WTC11 (cell line): ENCODE data around the gene RIPPLY2. TPM values are rescaled to one million over a fixed set of nuclear protein-coding genes. Genes with fewer than 3 reads are reported as not detected.

Experiments
- ATAC-seq: fragments of 200-7000 bp; cut with Tn5 transposase; 2 replicates; pipeline ENCODE4 v1.10.0; 2021; ENCODE audit warnings: mild to moderate bottlenecking, moderate library complexity
- CTCF ChIA-PET: fragments of 300-600 bp; sonication (Branson Sonifier 250); formaldehyde crosslinking; loops from one replicate; lab custom pipeline; 2021; ENCODE audit warnings: antibody characterized with exemption; lab: Charles Lee
- POLR2A ChIA-PET: fragments of 350-600 bp; sonication (Branson Sonifier 250); formaldehyde crosslinking; loops from one replicate; lab custom pipeline; 2021; ENCODE audit warnings: antibody characterized with exemption; lab: Charles Lee
- DNase-seq: peaks from one replicate; pipeline ENCODE4 v3.0.0; 2021; ENCODE audit warnings: low spot score
- H3K27ac Mint-ChIP-seq: 2 replicates; pipeline ENCODE4 v1.8.0; 2021; ENCODE audit warnings: mixed read lengths
- H3K27me3 Mint-ChIP-seq: 2 replicates; pipeline ENCODE4 v1.8.0; 2021; ENCODE audit warnings: low read depth, mild to moderate bottlenecking, moderate library complexity, mixed read lengths
- H3K36me3 Mint-ChIP-seq: 2 replicates; pipeline ENCODE4 v1.8.0; 2021; ENCODE audit warnings: mixed read lengths
- H3K4me1 Mint-ChIP-seq: 2 replicates; pipeline ENCODE4 v1.8.0; 2022; ENCODE audit warnings: mixed read lengths
- H3K4me3 Mint-ChIP-seq: 2 replicates; pipeline ENCODE4 v1.8.0; 2021; ENCODE audit warnings: mild to moderate bottlenecking, moderate library complexity, mixed read lengths
- H3K9me3 Mint-ChIP-seq: 2 replicates; pipeline ENCODE4 v1.8.0; 2021; ENCODE audit warnings: mixed read lengths
- AFF4 ChIP-seq: sonication (generic); formaldehyde crosslinking; IDR thresholded peaks from 2 replicates; pipeline ENCODE4 v1.8.1; 2023; ENCODE audit warnings: mild to moderate bottlenecking, missing genetic modification reagents, borderline replicate concordance
- ATF2 ChIP-seq: sonication (generic); formaldehyde crosslinking; IDR thresholded peaks from 2 replicates; pipeline ENCODE4 v1.8.1; 2022; ENCODE audit warnings: low read depth, missing genetic modification reagents, borderline replicate concordance
- E2F1 ChIP-seq: sonication (generic); formaldehyde crosslinking; IDR thresholded peaks from 2 replicates; pipeline ENCODE4 v1.8.0; 2022; ENCODE audit warnings: mild to moderate bottlenecking, missing genetic modification reagents
- EMX1 ChIP-seq: fragments of 250-450 bp; sonication (Bioruptor Pico); IDR thresholded peaks from 2 replicates; pipeline ENCODE4 v1.8.0; 2021; ENCODE audit warnings: mild to moderate bottlenecking
- HMGXB4 ChIP-seq: sonication (generic); formaldehyde crosslinking; IDR thresholded peaks from 2 replicates; pipeline ENCODE4 v1.8.1; 2023; ENCODE audit warnings: mild to moderate bottlenecking, moderate library complexity, missing genetic modification reagents
- JUN ChIP-seq: sonication (generic); formaldehyde crosslinking; IDR thresholded peaks from 2 replicates; pipeline ENCODE4 v1.8.0; 2023; ENCODE audit warnings: mild to moderate bottlenecking, missing genetic modification reagents
- NR1H2 ChIP-seq: sonication (generic); formaldehyde crosslinking; IDR thresholded peaks from 2 replicates; pipeline ENCODE4 v1.9.0; 2021; ENCODE audit warnings: mild to moderate bottlenecking, moderate library complexity, missing genetic modification reagents
- NR2C2 ChIP-seq: sonication (generic); formaldehyde crosslinking; IDR thresholded peaks from 2 replicates; pipeline ENCODE4 v1.8.0; 2022; ENCODE audit warnings: mild to moderate bottlenecking, missing genetic modification reagents
- NR3C1 ChIP-seq: sonication (generic); formaldehyde crosslinking; conservative IDR thresholded peaks from 2 replicates; pipeline ENCODE4 v1.8.1; 2023; ENCODE audit warnings: low read depth, mild to moderate bottlenecking, missing genetic modification reagents
- PREB ChIP-seq: sonication (generic); formaldehyde crosslinking; IDR thresholded peaks from 2 replicates; pipeline ENCODE4 v1.8.1; 2022; ENCODE audit warnings: mild to moderate bottlenecking, missing genetic modification reagents, moderate library complexity, borderline replicate concordance
- RORB ChIP-seq: fragments of 250-450 bp; sonication (Bioruptor Pico); IDR thresholded peaks from 2 replicates; pipeline ENCODE4 v1.9.0; 2021; ENCODE audit warnings: mild to moderate bottlenecking
- USF1 ChIP-seq: sonication (generic); formaldehyde crosslinking; IDR thresholded peaks from 2 replicates; pipeline ENCODE4 v1.8.0; 2022; ENCODE audit warnings: mild to moderate bottlenecking, missing genetic modification reagents
- ZNF281 ChIP-seq: sonication (generic); formaldehyde crosslinking; IDR thresholded peaks from 2 replicates; pipeline ENCODE4 v1.8.0; 2023; ENCODE audit warnings: mild to moderate bottlenecking, missing genetic modification reagents
- ZNF317 ChIP-seq: sonication (generic); formaldehyde crosslinking; IDR thresholded peaks from 2 replicates; pipeline ENCODE4 v1.8.1; 2023; ENCODE audit warnings: low read depth, mild to moderate bottlenecking, moderate library complexity, missing genetic modification reagents, borderline replicate concordance
- ZNF671 ChIP-seq: fragments of 250-450 bp; sonication (Bioruptor Pico); IDR thresholded peaks from 2 replicates; pipeline ENCODE4 v1.8.0; 2021; ENCODE audit warnings: mild to moderate bottlenecking
- total RNA-seq: library from RNA; stranded (reverse); gene quantifications from 3 replicates; pipeline ENCODE4 v1.2.3, GENCODE V29; 2021

Gene RIPPLY2
- total RNA-seq, 1 experiment from 2014 or later, result 0.66 TPM

GRCh38 chr6:83822629-83823169, 30.5 kb upstream of the RIPPLY2 start:
- H3K4me3 Mint-ChIP-seq, result no peak overlapping the region
- TF ChIP-seq AFF4 (CRISPR knock-in tag) (no peak), NR3C1 (CRISPR knock-in tag) (no peak), ZNF281 (no peak), NR1H2 (no peak), ATF2 (CRISPR knock-in tag) (no peak), NR2C2 (CRISPR knock-in tag) (no peak), RORB (CRISPR knock-in tag) (no peak), JUN (CRISPR knock-in tag) (no peak), E2F1 (CRISPR knock-in tag) (no peak), HMGXB4 (CRISPR knock-in tag) (no peak), ZNF317 (CRISPR knock-in tag) (no peak), EMX1 (no peak), PREB (CRISPR knock-in tag) (no peak), ZNF671 (CRISPR knock-in tag) (no peak), USF1 (CRISPR knock-in tag) (no peak)
- ATAC-seq (no peak), DNase-seq (no peak)
- ChIA-PET CTCF (no interaction called here), POLR2A (no interaction called here)
- no peaks in the 10 kb centered on the region for H3K27me3 Mint-ChIP-seq
- H3K4me1 Mint-ChIP-seq, result peaks cover 17% of the 10 kb centered on the region
- no peaks in the 10 kb centered on the region for H3K36me3 Mint-ChIP-seq
- no peak overlapping the region for H3K27ac Mint-ChIP-seq
- peaks cover 9% of the 10 kb centered on the region for H3K9me3 Mint-ChIP-seq
